Measurements from ENCODE around the gene DACH1.

The DACH1 gene

GRCh38 chr13:71882120-71882519, 15.1 kb upstream of the DACH1 start:
- TF ChIP-seq CTCF (conservative IDR thresholded peaks at IDR 0.05; ENCODE audit: low read depth, low read length) = no peak
- no peak overlapping the region for H3K4me3 ChIP-seq (ENCODE audit: low read depth, low read length)
- no peak for DNase-seq (ENCODE audit: low read depth)

DNA sequence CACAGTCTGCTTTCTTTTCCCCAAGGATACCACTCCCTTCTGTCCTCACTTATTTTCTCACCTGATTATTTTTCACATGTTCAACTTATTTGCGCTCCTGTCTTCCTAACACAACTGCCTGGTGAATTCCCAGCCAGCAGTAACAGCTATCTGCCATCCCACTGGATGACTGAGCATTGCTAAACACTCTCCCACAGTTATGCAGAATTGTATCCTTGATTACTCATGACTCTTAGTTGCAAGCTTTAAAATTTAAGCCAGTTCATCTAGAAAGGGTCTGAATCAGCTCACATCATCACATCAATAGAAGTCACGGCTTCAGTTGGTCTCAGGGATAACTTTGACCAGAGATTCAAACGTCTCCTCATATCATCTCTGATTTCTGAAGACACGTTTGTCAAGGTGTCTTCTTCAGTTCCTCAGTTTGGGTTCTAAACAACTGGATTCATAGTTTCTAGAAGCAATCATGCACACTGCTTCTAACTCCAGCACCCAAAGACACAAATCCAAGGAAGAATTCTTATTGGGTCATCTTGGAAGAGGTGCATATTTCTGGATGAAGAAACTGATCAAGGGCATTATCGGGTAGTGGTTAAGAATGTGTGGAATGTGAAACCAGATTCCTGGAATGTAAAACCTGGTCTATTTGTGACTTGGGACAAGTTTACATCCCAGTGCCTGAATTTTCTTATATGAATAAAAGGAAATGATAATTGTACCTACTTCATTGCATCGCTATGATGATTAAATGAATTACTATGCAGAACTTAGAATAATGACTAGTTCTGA, 13.9 kb upstream of the DACH1 start:
- no peak overlapping the region for H3K4me3 ChIP-seq (ENCODE audit: low read depth, low read length)
- no peak for TF ChIP-seq CTCF (conservative IDR thresholded peaks at IDR 0.05; ENCODE audit: low read depth, low read length)
- DNase-seq (ENCODE audit: low read depth) = no peak

DNA sequence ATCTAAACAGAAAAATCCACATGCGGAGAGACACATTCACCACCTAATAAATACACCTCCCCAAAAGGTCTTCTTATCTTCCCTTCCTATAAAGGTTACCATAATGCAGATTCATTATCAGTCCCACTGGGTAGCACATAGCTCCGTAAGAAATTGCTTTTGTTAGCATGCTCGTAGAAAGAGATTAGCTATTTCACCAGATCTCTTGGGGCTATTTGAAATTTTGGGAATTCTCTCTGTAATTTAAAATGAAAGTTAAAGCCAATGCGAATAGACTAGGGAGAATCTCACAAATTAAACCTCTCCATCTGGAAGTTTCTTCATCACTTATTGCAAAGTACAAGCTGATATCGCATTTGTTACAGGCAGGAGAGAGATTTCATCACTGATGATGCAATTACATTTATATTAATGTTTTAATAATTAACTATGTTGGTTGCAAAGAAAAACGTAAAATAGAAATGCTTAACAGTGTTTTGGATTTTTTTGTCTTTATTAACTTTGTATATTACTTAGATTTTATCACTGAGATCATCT, 12.9 kb upstream of the DACH1 start:
- TF ChIP-seq CTCF (conservative IDR thresholded peaks at IDR 0.05; ENCODE audit: low read depth, low read length) = no peak
- DNase-seq (ENCODE audit: low read depth) = no peak
- H3K4me3 ChIP-seq (ENCODE audit: low read depth, low read length) = no peak overlapping the region

- peak; percentile 74 for TF ChIP-seq CTCF (conservative IDR thresholded peaks at IDR 0.05; ENCODE audit: low read depth, low read length)
- no peak overlapping the region for H3K4me3 ChIP-seq (ENCODE audit: low read depth, low read length)
- peak; percentile 66 for DNase-seq (ENCODE audit: low read depth)
Observed at GRCh38 chr13:71879129-71879535, 12.1 kb upstream of the DACH1 start.

GRCh38 chr13:71877256-71877653, 10.3 kb upstream of the DACH1 start:
- no peak for DNase-seq (ENCODE audit: low read depth)
- no peak for TF ChIP-seq CTCF (conservative IDR thresholded peaks at IDR 0.05; ENCODE audit: low read depth, low read length)
- H3K4me3 ChIP-seq (ENCODE audit: low read depth, low read length) = no peak overlapping the region

DNA sequence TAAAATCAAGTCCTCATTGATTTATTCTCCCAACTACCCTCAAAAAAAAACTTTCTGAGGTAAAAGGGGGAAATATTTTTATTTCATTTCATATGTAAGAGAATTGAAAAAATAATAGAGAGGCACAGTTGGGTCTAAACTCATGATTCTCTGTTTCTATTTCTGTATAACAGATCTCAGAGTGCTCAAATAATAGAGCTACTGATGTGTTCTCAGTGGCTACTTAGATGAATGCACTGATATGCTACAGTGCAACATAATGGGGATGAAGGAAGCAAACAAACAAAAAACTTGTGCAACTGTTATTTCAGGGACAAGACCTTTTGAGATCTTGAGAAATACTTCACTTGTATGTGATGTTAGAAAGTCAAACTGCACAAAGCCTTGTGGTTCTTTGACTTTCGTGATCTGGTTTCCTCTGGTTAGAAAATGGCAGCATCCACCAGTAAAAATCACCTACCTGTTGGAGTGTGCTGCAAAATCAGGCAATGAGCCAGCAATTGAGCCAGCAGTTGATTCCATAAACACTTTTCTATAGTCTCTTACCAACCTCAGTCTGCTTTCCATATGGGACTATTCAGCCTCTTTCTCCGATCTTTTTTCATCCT, 9.7 kb upstream of the DACH1 start:
- no peak overlapping the region for H3K4me3 ChIP-seq (ENCODE audit: low read depth, low read length)
- no peak for TF ChIP-seq CTCF (conservative IDR thresholded peaks at IDR 0.05; ENCODE audit: low read depth, low read length)
- DNase-seq (ENCODE audit: low read depth) = no peak
